C4-2B (cell line): Measurements from ENCODE around the gene PTPRT.

Experiments
- CTCF ChIP-seq: fragments of 450-650 bp; conservative IDR thresholded peaks from 2 replicates; pipeline ENCODE4 v1.5.1; 2017; ENCODE audit warnings: mild to moderate bottlenecking
- ZFX ChIP-seq: fragments of 450-650 bp; IDR thresholded peaks from 2 replicates; pipeline ENCODE4 v1.6.1; 2017

- TF ChIP-seq CTCF (no peak), ZFX (no peak)
These were observed 591.1 kb downstream of the PTPRT start for GRCh38 chr20:42598581-42598980.
